Naive B cell (primary cell): ENCODE measurements around the gene ASPSCR1. TPM values are rescaled to one million over a fixed set of nuclear protein-coding genes. Genes with fewer than 3 reads are reported as not detected.

Source experiments
- ATAC-seq, 2 donors: fragments of 150-1000 bp; cut with Tn5 transposase; 2 replicates each; pipeline ENCODE4 v1.10.0; 2021; ENCODE audit warnings: low read depth in 2 of 2, mild to moderate bottlenecking in 2 of 2, moderate library complexity in 2 of 2
- DNase-seq: peaks from one replicate; pipeline ENCODE4 v3.0.0; 2022
- H3K27ac Mint-ChIP-seq, 6 donors: one replicate each; pipeline ENCODE4 v1.8.0; 2020 to 2022; ENCODE audit warnings: mild to moderate bottlenecking in 6 of 6, mixed read lengths in 6 of 6, moderate library complexity in 5 of 6, inconsistent platforms in 2 of 6
- H3K27me3 Mint-ChIP-seq, 3 donors: one replicate each; pipeline ENCODE4 v1.8.0; 2021 to 2022; ENCODE audit warnings: mixed read lengths in 3 of 3, mild to moderate bottlenecking in 1 of 3
- H3K36me3 Mint-ChIP-seq, 2 donors: one replicate each; pipeline ENCODE4 v1.8.0; 2020 to 2022; ENCODE audit warnings: mixed read lengths in 2 of 2, inconsistent platforms in 1 of 2, mild to moderate bottlenecking in 1 of 2
- H3K4me1 Mint-ChIP-seq, 3 donors: one replicate each; pipeline ENCODE4 v1.8.0; 2020 to 2022; ENCODE audit warnings: mixed read lengths in 3 of 3, inconsistent platforms in 1 of 3, mild to moderate bottlenecking in 1 of 3, moderate library complexity in 1 of 3
- H3K4me3 Mint-ChIP-seq, 8 donors: one replicate each; pipeline ENCODE4 v1.8.0; 2020 to 2022; ENCODE audit warnings: mild to moderate bottlenecking in 8 of 8, mixed read lengths in 8 of 8, moderate library complexity in 8 of 8, inconsistent platforms in 2 of 8
- H3K9me3 Mint-ChIP-seq, 7 donors: one replicate each; pipeline ENCODE4 v1.8.0; 2020 to 2022; ENCODE audit warnings: mixed read lengths in 7 of 7, mild to moderate bottlenecking in 5 of 7, inconsistent platforms in 2 of 7, moderate library complexity in 1 of 7
- polyA plus RNA-seq, 6 donors: library from polyadenylated mRNA; unstranded; fragments of 300-500 nt; fragmentation: Illumina TruSeq; gene quantifications; one replicate each; pipeline ENCODE4 v1.2.3, GENCODE V29; 2021; ENCODE audit warnings: low read depth in 6 of 6

Gene ASPSCR1
- polyA plus RNA-seq, 6 donors from 2014 or later: 20.2 to 31.0 (median 25.0) TPM

DNA sequence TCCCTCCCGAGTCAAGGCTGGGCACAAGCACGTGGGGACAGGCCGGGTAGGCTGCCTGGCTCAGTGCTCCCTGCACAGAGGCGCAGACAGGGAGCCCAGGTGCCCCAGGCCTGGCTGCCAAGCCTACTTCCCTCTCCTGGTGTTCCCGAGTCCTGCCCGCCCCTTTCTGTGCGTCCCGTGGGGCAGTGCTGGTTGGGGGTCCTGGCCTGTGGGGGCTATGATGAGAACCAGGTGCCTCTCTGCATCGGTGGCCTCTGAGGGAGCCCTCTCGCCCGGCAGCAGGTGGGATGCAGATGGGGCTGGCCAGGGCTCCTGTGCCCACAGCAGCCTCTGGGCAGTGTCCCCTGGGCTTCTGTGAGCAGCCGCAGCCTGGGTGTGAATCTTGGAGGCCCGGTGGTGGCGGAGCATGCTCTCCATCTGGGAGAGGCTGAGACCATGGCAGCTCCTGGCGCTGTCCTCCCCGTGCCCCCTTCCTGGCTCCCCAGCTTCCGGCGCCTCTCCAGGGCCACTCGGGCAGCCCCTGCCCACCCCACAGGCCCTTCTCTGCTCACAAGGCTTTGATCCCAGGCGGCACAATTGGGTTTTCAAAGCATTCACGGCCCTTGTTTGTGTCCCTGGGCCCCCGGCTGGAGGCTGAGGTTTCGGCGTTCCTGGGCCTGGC is 38.0 kb downstream of the ASPSCR1 start:
- no peaks in the 10 kb centered on the region for H3K36me3 Mint-ChIP-seq
- H3K27ac Mint-ChIP-seq: no peak overlapping the region
- ATAC-seq (no peak), DNase-seq (no peak)
- no peaks in the 10 kb centered on the region for H3K27me3 Mint-ChIP-seq
- peaks cover 0 to under 1% (median 0%) of the 10 kb centered on the region in 3 donors for H3K4me1 Mint-ChIP-seq
- H3K4me3 Mint-ChIP-seq: no peak overlapping the region
- no peaks in the 10 kb centered on the region for H3K9me3 Mint-ChIP-seq

DNA sequence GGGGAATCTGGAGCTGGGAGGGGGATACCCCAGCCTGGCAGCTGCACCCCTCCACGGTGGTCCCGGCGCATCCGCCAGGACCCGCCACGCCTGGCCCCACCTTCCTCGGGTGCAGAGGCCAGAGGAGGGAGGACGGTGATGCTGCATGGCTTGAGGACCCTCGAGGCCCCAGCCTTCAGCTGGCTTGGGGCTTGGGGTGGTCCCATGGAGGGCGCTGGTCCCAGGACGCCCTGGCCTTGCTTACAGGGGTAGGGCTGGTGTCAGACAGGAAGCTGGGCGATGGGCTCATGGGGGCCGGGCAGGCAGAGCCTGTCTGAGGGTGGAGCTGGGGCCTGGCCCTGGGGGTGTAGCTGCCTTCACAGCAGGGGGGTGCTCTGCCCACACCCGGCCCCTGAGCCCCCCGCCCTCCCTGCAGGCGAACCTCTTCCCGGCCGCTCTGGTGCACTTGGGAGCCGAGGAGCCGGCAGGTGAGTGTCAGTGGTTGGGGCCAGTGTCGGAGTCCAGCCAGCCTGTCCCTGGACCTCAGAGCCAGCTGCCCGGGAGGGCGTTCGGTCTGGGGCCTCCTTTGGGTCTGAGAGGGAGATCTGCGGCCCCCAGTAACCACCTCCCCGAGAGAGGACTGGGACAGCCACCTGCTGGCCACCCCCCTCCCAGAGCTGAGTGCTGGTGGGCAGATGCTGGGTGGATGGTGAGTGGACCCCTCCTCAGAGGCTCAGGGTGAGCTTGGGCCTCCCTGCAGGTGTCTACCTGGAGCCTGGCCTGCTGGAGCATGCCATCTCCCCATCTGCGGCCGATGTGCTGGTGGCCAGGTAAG is 38.8 kb downstream of the ASPSCR1 start:
- Mint-ChIP-seq H3K27me3 (no peaks in the 10 kb centered on the region), H3K4me3 (no peak overlapping the region), H3K36me3 (no peaks in the 10 kb centered on the region), H3K27ac (no peak overlapping the region), H3K9me3 (no peaks in the 10 kb centered on the region), H3K4me1 (peaks cover under 1 to 3% (median 2%) of the 10 kb centered on the region in 3 donors)
- DNase-seq (no peak), ATAC-seq (no peak)

GRCh38 chr17:82016875-82017459 is 39.5 kb downstream of the ASPSCR1 start:
- no peak for ATAC-seq
- Mint-ChIP-seq H3K27me3 (no peaks in the 10 kb centered on the region), H3K36me3 (no peaks in the 10 kb centered on the region), H3K4me1 (peaks cover 3 to 9% (median 7%) of the 10 kb centered on the region in 3 donors), H3K4me3 (no peak overlapping the region), H3K9me3 (no peaks in the 10 kb centered on the region), H3K27ac (no peak overlapping the region)
- DNase-seq: no peak

- H3K4me3 Mint-ChIP-seq: no peak overlapping the region
- peak overlapping the region in 2 of 6 donors; percentile 38 to 47 for H3K27ac Mint-ChIP-seq
- no peaks in the 10 kb centered on the region for H3K9me3 Mint-ChIP-seq
- no peaks in the 10 kb centered on the region for H3K27me3 Mint-ChIP-seq
- H3K4me1 Mint-ChIP-seq: peaks cover 3 to 11% (median 9%) of the 10 kb centered on the region in 3 donors
- no peaks in the 10 kb centered on the region for H3K36me3 Mint-ChIP-seq
- ATAC-seq (no peak), DNase-seq (no peak)
These were observed 40.3 kb downstream of the ASPSCR1 start for GRCh38 chr17:82017612-82018151.

- H3K9me3 Mint-ChIP-seq: no peaks in the 10 kb centered on the region
- H3K27ac Mint-ChIP-seq: no peak overlapping the region
- ATAC-seq (no peak), DNase-seq (no peak)
- peak overlapping the region in 1 of 8 donors; percentile 42 for H3K4me3 Mint-ChIP-seq
- H3K4me1 Mint-ChIP-seq: peaks cover 3 to 11% (median 9%) of the 10 kb centered on the region in 3 donors
- no peaks in the 10 kb centered on the region for H3K27me3 Mint-ChIP-seq
- H3K36me3 Mint-ChIP-seq: no peaks in the 10 kb centered on the region
These were observed 40.9 kb downstream of the ASPSCR1 start for GRCh38 chr17:82018152-82018988.

- H3K9me3 Mint-ChIP-seq: no peaks in the 10 kb centered on the region
- peaks cover 7 to 17% (median 13%) of the 10 kb centered on the region in 3 donors for H3K4me1 Mint-ChIP-seq
- H3K4me3 Mint-ChIP-seq: no peak overlapping the region
- H3K27ac Mint-ChIP-seq: no peak overlapping the region
- H3K27me3 Mint-ChIP-seq: no peaks in the 10 kb centered on the region
- DNase-seq (no peak), ATAC-seq (no peak)
- H3K36me3 Mint-ChIP-seq: no peaks in the 10 kb centered on the region
These were observed 41.7 kb downstream of the ASPSCR1 start for GRCh38 chr17:82018989-82019689.

- Mint-ChIP-seq H3K4me1 (peaks cover 7 to 20% (median 14%) of the 10 kb centered on the region in 3 donors), H3K9me3 (no peaks in the 10 kb centered on the region), H3K4me3 (peak overlapping the region in 4 of 8 donors; percentile 36 to 73 (median 62)), H3K36me3 (no peaks in the 10 kb centered on the region), H3K27ac (no peak overlapping the region), H3K27me3 (no peaks in the 10 kb centered on the region)
- DNase-seq (peak; percentile 47), ATAC-seq (no peak)
These were observed 42.5 kb downstream of the ASPSCR1 start for GRCh38 chr17:82019690-82020571.

GRCh38 chr17:82020572-82021106 is 43.2 kb downstream of the ASPSCR1 start:
- ATAC-seq (no peak), DNase-seq (no peak)
- peak overlapping the region in 3 of 8 donors; percentile 36 to 72 (median 56) for H3K4me3 Mint-ChIP-seq
- no peaks in the 10 kb centered on the region for H3K27me3 Mint-ChIP-seq
- no peaks in the 10 kb centered on the region for H3K9me3 Mint-ChIP-seq
- H3K27ac Mint-ChIP-seq: no peak overlapping the region
- H3K4me1 Mint-ChIP-seq: peaks cover 7 to 20% (median 14%) of the 10 kb centered on the region in 3 donors
- H3K36me3 Mint-ChIP-seq: no peaks in the 10 kb centered on the region

- Mint-ChIP-seq H3K9me3 (no peaks in the 10 kb centered on the region), H3K27me3 (no peaks in the 10 kb centered on the region), H3K4me3 (peak overlapping the region; percentile 81 to 93 (median 88)), H3K27ac (peak overlapping the region in 2 of 6 donors; percentile 62 to 88), H3K4me1 (peaks cover 7 to 20% (median 14%) of the 10 kb centered on the region in 3 donors), H3K36me3 (no peaks in the 10 kb centered on the region)
- ATAC-seq (no peak), DNase-seq (no peak)
These were observed 43.9 kb downstream of the ASPSCR1 start for GRCh38 chr17:82021107-82021899.

DNA sequence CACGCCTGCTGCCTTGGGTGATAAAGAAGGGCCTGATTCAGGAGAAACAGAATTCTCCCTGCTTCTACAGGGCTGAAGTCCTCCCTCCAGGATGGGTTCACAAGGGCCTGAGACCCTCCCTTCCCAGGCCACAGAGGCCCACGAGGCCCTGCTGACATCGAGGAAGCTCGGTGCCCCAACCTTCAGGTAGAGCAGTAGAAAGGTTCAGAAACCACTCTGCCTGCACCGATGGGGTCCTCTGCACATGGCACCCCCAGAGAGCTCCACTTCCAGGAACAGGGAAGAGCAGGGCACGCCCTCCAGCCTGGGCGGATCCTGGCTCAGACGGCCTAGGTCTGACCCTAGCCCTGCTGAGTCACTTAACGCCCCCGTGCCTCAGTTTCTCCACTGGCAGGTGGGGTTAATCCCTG is 44.5 kb downstream of the ASPSCR1 start:
- H3K27me3 Mint-ChIP-seq: peaks cover 0 to under 1% (median 0%) of the 10 kb centered on the region in 3 donors
- peak overlapping the region in 2 of 6 donors; percentile 15 to 88 for H3K27ac Mint-ChIP-seq
- no peaks in the 10 kb centered on the region for H3K36me3 Mint-ChIP-seq
- no peaks in the 10 kb centered on the region for H3K9me3 Mint-ChIP-seq
- peak overlapping the region; percentile 81 to 93 (median 88) for H3K4me3 Mint-ChIP-seq
- H3K4me1 Mint-ChIP-seq: peaks cover 7 to 20% (median 14%) of the 10 kb centered on the region in 3 donors
- ATAC-seq: no peak
- DNase-seq: no peak
